IPS-20b (cell line): ENCODE results near the gene CTNND2.

Source experiments
- H3K27ac ChIP-seq: one replicate; pipeline ENCODE4 v1.5.1; 2013; ENCODE audit warnings: low read length
- H3K27me3 ChIP-seq: 2 replicates; pipeline ENCODE4 v1.6.1; 2013; ENCODE audit warnings: mild to moderate bottlenecking, low read length, inconsistent platforms; ENCODE audit not compliant: insufficient read depth
- H3K36me3 ChIP-seq: 2 replicates; pipeline ENCODE4 v1.6.1; 2013; ENCODE audit warnings: low read depth, mild to moderate bottlenecking, inconsistent platforms, low read length, moderate library complexity; ENCODE audit not compliant: insufficient read depth
- H3K4me1 ChIP-seq: 2 replicates; pipeline ENCODE4 v1.6.1; 2013; ENCODE audit warnings: mild to moderate bottlenecking, control low read depth, inconsistent platforms, low read length, moderate library complexity; ENCODE audit not compliant: insufficient read depth
- H3K4me3 ChIP-seq: 2 replicates; pipeline ENCODE4 v1.5.1; 2013; ENCODE audit warnings: mild to moderate bottlenecking, low read length, inconsistent platforms
- H3K9ac ChIP-seq: 2 replicates; pipeline ENCODE4 v1.6.1; 2013; ENCODE audit warnings: low read depth, mild to moderate bottlenecking, inconsistent platforms, low read length, moderate library complexity
- H3K9me3 ChIP-seq: 2 replicates; pipeline ENCODE4 v1.6.1; 2013; ENCODE audit warnings: mild to moderate bottlenecking, low read depth, low read length, inconsistent platforms; ENCODE audit not compliant: insufficient read depth

The CTNND2 gene

GRCh38 chr5:11266331-11266730 is 637.9 kb downstream of the CTNND2 start:
- Histone ChIP-seq H3K9me3 (no peaks in the 10 kb centered on the region), H3K27me3 (no peaks in the 10 kb centered on the region), H3K4me1 (no peaks in the 10 kb centered on the region), H3K27ac (no peak overlapping the region), H3K4me3 (no peak overlapping the region), H3K36me3 (no peaks in the 10 kb centered on the region), H3K9ac (no peak overlapping the region)

- H3K27me3 ChIP-seq: no peaks in the 10 kb centered on the region
- H3K4me3 ChIP-seq: no peak overlapping the region
- H3K4me1 ChIP-seq: no peaks in the 10 kb centered on the region
- no peak overlapping the region for H3K9ac ChIP-seq
- no peaks in the 10 kb centered on the region for H3K9me3 ChIP-seq
- H3K27ac ChIP-seq: no peak overlapping the region
- no peaks in the 10 kb centered on the region for H3K36me3 ChIP-seq
Observed at GRCh38 chr5:11261241-11261640, 643.0 kb downstream of the CTNND2 start.

GRCh38 chr5:11258001-11258400 is 646.2 kb downstream of the CTNND2 start:
- H3K27me3 ChIP-seq: no peaks in the 10 kb centered on the region
- no peaks in the 10 kb centered on the region for H3K9me3 ChIP-seq
- no peak overlapping the region for H3K27ac ChIP-seq
- H3K4me3 ChIP-seq: no peak overlapping the region
- no peak overlapping the region for H3K9ac ChIP-seq
- H3K4me1 ChIP-seq: no peaks in the 10 kb centered on the region
- H3K36me3 ChIP-seq: no peaks in the 10 kb centered on the region

- Histone ChIP-seq H3K9me3 (no peaks in the 10 kb centered on the region), H3K27me3 (no peaks in the 10 kb centered on the region), H3K27ac (no peak overlapping the region), H3K36me3 (no peaks in the 10 kb centered on the region), H3K9ac (no peak overlapping the region), H3K4me3 (no peak overlapping the region), H3K4me1 (peaks cover 10% of the 10 kb centered on the region)
Observed at GRCh38 chr5:11252523-11252922, 651.7 kb downstream of the CTNND2 start.

- Histone ChIP-seq H3K36me3 (no peaks in the 10 kb centered on the region), H3K27me3 (no peaks in the 10 kb centered on the region), H3K4me1 (peaks cover 10% of the 10 kb centered on the region), H3K4me3 (no peak overlapping the region), H3K27ac (no peak overlapping the region), H3K9me3 (no peaks in the 10 kb centered on the region), H3K9ac (no peak overlapping the region)
Observed at GRCh38 chr5:11252075-11252474, 652.2 kb downstream of the CTNND2 start.

GRCh38 chr5:11251247-11251646 is 653.0 kb downstream of the CTNND2 start:
- no peaks in the 10 kb centered on the region for H3K27me3 ChIP-seq
- no peak overlapping the region for H3K4me3 ChIP-seq
- peaks cover 10% of the 10 kb centered on the region for H3K4me1 ChIP-seq
- no peaks in the 10 kb centered on the region for H3K36me3 ChIP-seq
- no peak overlapping the region for H3K27ac ChIP-seq
- H3K9me3 ChIP-seq: no peaks in the 10 kb centered on the region
- H3K9ac ChIP-seq: no peak overlapping the region

- Histone ChIP-seq H3K27me3 (no peaks in the 10 kb centered on the region), H3K4me3 (no peak overlapping the region), H3K4me1 (peaks cover 10% of the 10 kb centered on the region), H3K9ac (no peak overlapping the region), H3K36me3 (no peaks in the 10 kb centered on the region), H3K27ac (no peak overlapping the region), H3K9me3 (no peaks in the 10 kb centered on the region)
Observed at GRCh38 chr5:11248966-11249365, 655.3 kb downstream of the CTNND2 start.

- no peak overlapping the region for H3K27ac ChIP-seq
- H3K36me3 ChIP-seq: no peaks in the 10 kb centered on the region
- no peak overlapping the region for H3K4me3 ChIP-seq
- H3K4me1 ChIP-seq: peaks cover 20% of the 10 kb centered on the region
- H3K9me3 ChIP-seq: no peaks in the 10 kb centered on the region
- H3K27me3 ChIP-seq: no peaks in the 10 kb centered on the region
- no peak overlapping the region for H3K9ac ChIP-seq
Observed at GRCh38 chr5:11247224-11247623, 657.0 kb downstream of the CTNND2 start.

- Histone ChIP-seq H3K36me3 (no peaks in the 10 kb centered on the region), H3K4me1 (peaks cover 10% of the 10 kb centered on the region; the same call in 1 of the 2 replicates), H3K9me3 (no peaks in the 10 kb centered on the region), H3K4me3 (no peak overlapping the region), H3K27ac (no peak overlapping the region), H3K9ac (no peak overlapping the region), H3K27me3 (no peaks in the 10 kb centered on the region)
Observed at GRCh38 chr5:11240293-11241190, 663.7 kb downstream of the CTNND2 start.

- no peak overlapping the region for H3K9ac ChIP-seq
- no peaks in the 10 kb centered on the region for H3K9me3 ChIP-seq
- H3K27me3 ChIP-seq: no peaks in the 10 kb centered on the region
- no peak overlapping the region for H3K4me3 ChIP-seq
- H3K4me1 ChIP-seq: peaks cover 10% of the 10 kb centered on the region; the same call in 1 of the 2 replicates
- no peaks in the 10 kb centered on the region for H3K36me3 ChIP-seq
- H3K27ac ChIP-seq: no peak overlapping the region
Observed at GRCh38 chr5:11239261-11240015, 664.8 kb downstream of the CTNND2 start.

- H3K27me3 ChIP-seq: no peaks in the 10 kb centered on the region
- no peaks in the 10 kb centered on the region for H3K4me1 ChIP-seq
- no peak overlapping the region for H3K4me3 ChIP-seq
- no peak overlapping the region for H3K27ac ChIP-seq
- no peak overlapping the region for H3K9ac ChIP-seq
- H3K36me3 ChIP-seq: no peaks in the 10 kb centered on the region
- no peaks in the 10 kb centered on the region; the same call in 1 of the 2 replicates for H3K9me3 ChIP-seq
Observed at GRCh38 chr5:11234501-11234911, 669.7 kb downstream of the CTNND2 start.

- Histone ChIP-seq H3K27ac (no peak overlapping the region), H3K9ac (no peak overlapping the region), H3K4me1 (no peaks in the 10 kb centered on the region), H3K4me3 (no peak overlapping the region), H3K36me3 (no peaks in the 10 kb centered on the region), H3K9me3 (no peaks in the 10 kb centered on the region; the same call in 1 of the 2 replicates), H3K27me3 (no peaks in the 10 kb centered on the region)
Observed at GRCh38 chr5:11230890-11231289, 673.4 kb downstream of the CTNND2 start.
